Pons (tissue), 1 donor: ENCODE results near the gene TBX2.

Source experiments
- DNase-seq: peaks from one replicate; pipeline ENCODE4 v3.0.0-alpha.2; 2016; ENCODE audit warnings: low spot score

TBX2 gene

GRCh38 chr17:61387511-61388305 lies 11.9 kb upstream of the TBX2 start:
- no peak for DNase-seq

- no peak for DNase-seq
Observed at GRCh38 chr17:61388561-61389356, 10.9 kb upstream of the TBX2 start.

DNA sequence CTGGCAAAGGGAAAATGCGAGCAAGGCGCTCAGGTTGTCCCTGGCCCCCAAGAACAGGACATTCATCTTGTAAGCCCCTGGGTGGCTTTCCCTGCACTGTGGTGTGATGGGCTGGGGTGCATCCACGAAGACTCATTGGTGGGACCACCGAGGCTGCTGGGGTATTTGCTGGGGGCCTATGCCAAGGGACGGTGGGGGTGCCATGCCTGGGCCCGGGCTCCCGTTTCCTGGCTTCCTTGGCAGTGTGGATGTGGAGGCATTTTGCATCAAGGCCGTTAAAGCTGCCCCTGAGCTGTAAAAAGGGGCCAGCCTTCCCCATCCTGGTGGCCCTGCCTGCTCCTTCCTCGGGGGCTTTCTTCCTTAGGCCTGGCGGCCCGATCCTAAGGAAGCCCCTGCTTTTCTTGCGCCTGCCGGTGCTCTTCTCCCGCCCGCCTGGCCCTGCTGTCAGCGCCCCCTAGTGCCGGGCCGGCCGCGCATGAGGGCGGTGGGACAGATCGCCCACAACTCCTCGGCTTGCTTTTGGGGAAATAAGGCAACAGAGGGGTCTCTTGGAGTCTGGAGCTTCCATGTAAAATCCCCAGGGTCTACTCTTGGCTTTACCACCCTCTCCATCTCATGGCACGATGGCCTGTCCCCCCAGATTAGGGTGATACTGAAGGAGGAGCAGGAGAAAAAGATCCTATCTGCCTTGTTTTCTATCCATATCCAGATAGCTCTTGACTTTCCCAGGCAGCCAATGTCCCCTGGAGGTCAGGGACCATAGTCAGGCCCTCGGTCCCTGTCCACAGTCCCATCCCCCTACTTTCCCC lies 9.8 kb upstream of the TBX2 start:
- DNase-seq = no peak

- DNase-seq = no peak
Observed at GRCh38 chr17:61390479-61390791, 9.2 kb upstream of the TBX2 start.

GRCh38 chr17:61391595-61392291 lies 7.9 kb upstream of the TBX2 start:
- DNase-seq = no peak

- no peak for DNase-seq
Observed at GRCh38 chr17:61392679-61393078, 7.0 kb upstream of the TBX2 start.

GRCh38 chr17:61393550-61393903 lies 6.1 kb upstream of the TBX2 start:
- no peak for DNase-seq

DNA sequence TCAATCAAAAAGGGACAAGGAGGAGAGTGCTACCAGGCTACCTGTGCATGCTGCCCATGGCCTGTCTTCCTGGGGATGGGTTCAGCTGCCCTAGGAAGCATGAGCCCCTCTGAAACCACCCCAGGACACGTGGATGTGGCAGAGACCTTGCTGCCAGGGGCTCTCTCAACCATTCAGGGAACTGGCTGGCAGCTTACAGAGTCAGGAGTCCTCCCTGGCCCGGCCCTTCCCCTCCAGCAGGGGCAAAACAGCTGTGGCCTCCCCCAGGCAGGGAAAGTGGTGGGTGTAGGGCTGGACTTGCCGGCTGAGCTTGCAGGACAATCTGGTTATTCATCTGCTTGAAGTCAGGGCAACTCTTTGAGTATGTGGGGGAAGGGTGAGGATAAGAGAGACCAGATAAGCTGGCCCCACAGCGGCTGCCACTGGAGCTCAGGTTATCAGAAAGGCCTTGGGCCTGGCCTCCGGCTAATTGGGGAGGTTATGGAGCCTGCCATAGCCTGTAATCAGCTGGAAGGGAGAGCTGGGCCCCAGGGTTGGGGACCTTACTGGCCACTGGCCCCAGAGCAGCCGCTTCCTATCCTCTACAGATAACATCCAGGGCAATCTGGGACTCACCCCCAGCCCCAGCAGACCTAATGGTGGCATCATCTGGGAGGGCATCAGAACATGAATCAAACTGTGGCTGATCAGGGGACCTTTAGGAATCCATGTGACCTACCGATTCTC lies 5.6 kb upstream of the TBX2 start:
- DNase-seq = peak; percentile 17

DNA sequence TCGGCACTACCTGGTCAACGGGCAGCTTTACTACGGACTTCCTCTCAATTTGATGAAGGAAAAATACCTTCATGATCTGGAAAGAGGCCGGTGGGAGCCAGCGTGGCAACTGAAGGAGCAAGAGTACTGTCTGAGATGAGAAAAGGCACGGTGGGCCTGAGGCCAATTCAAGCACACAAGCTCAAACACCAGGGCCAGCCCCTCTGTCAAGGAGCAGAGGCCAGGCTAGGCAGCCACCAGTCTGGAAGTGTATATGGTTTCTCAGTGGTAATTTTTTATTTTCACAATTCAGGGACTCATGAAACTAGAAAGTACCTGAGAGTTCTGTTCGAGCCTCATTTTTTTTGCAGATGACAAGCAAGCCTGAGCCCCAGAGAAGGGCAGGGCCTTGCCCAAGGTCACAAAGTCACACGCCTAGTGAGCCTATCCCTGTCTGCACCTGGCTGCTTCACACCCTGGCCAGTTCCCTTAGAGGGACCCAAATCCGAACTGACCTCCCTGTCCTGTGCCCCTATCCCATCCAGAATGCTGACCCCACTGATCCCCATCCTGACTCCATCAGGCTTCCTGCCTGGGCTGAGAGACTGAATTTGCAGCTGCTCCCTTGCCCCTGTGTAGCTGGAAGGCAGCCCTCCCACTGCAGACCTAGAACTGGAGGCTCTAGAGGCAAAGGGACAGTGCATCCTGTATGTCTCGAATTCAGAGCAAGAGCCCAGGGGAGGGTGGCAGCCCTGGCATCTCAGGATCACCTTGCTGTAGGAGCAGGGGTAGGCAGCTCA lies 4.8 kb upstream of the TBX2 start:
- DNase-seq = no peak

DNA sequence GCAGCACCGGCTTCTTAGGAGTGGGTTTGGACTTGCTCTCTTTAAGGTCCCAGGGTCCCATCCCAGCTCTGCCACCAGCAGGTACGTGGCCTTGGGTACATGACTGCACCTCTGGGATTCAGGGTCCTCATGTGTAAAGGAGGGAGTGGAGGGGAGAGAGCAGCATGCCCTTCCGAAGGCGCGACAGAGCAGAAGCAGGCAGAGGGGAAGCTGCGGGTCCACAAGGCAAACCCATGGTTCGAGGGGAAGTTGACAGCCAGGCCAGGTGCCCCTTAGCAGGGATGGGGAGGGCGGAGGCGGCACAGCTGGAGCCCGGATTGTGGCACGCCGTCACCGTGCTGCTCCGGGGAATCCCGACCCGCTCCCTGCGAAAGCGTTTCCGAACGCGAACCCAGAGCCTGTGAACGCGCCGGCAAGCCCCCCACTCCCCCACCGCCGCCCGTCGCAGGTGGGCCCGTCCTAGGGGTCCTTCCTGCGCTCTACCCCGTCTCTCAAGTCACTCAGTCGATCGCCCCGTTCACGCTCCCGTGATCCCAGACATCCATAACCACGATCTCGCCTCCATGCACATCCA lies 4.1 kb upstream of the TBX2 start:
- DNase-seq = no peak

DNA sequence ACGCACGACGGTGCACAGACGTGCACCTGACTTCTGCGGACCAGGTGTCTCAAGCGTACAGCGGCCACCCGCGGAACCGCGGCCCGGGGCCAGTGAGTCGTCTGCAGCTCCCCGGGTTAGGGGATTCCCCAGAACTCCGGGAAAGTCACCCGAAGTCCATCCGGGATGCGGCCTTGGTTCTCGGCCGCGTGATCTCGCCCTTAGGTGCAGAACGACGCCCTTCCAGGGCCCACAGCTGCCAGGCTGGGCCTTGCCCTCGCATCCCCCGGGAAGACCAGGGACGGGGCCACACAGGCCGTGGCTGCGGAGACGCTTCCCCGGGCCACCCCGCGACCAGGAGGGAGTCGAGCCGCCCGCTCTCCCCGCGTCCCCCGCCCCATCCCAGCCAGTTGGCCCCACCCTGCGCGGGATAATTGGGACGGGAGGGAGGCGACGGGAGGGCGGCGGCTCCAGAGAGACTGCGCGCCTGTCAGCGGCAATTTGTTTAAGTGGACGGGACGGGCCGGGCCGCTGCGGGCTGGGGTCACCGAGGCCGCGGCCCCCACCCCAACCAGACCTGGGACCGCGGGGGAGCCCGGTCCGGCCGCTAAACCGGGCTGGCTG lies 3.6 kb upstream of the TBX2 start:
- no peak for DNase-seq

- DNase-seq = no peak
Observed at GRCh38 chr17:61396586-61397085, 3.0 kb upstream of the TBX2 start.

DNA sequence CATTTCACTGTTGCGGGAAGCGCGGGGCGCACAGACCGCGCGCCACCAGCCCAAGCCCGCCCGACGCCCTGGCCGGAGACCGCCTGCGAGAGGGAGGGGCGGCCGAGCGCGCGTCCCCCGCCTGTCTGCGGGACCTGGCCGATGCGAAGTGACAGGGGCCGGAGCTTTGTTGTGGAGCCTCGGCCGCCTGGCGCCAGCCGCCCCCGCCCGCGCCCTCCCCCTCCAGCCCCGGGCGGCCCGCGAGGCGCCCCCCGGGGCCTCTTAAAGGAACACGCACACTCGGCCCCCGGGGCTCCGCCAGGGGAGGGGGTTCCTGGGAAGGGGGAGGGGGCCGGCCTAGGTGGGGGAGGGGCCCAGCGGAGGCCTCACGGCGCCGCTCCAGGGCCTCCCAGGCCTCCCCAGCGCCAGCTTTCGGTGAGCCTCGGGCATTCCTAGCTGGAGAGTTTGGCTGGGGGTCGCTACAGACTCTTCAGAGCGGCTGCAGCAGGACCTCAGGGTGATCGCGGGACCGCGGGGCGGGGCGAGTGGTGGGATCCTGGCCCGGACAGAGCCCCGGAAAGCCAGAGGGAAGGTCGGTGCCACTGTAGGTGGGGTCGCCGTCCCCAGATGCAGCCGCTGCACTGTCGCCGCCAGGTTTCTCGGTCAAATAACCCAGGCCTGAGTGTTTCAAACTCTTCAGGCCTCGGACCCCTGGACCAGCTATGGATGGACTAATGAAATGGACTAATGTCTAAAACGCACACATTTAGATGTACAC lies 2.4 kb upstream of the TBX2 start:
- DNase-seq = no peak

- no peak for DNase-seq
Observed at GRCh38 chr17:61398721-61399130, 917 bp upstream of the TBX2 start.

- DNase-seq = no peak
Observed at GRCh38 chr17:61400066-61400716, 548 bp downstream of the TBX2 start.

DNA sequence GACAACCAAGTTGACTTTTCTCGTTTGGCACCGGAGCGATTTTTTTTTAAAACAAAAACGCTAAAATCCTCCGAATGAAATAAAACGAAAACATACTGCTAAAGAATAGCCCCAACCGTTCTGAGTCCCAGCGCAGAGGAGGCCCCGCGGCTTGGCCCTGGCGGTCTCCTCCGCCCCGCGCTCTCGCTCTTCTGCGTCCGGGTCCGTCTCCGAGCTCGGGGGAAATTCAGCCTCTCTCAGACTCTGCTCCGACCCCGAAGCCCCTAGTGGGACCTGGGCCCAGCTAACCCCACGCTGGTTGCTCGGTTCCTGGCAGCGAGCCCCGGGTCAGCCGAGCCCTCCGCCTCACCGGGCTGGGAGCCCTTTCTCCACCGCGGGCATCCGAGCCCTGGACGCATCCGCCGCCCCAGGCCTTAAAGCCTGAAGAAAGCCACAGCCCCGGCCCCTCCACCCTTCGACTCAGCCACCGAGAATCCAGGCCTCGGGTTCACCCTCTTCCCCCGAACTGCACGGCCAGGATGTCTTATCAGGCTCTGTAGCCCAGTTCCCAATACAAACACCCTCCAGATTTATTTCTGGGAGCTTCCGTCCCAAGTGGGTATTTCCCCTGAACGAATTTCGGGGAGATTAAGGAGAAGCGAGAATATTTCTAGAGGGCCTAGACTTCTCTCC lies 1.2 kb downstream of the TBX2 start:
- DNase-seq = no peak

DNA sequence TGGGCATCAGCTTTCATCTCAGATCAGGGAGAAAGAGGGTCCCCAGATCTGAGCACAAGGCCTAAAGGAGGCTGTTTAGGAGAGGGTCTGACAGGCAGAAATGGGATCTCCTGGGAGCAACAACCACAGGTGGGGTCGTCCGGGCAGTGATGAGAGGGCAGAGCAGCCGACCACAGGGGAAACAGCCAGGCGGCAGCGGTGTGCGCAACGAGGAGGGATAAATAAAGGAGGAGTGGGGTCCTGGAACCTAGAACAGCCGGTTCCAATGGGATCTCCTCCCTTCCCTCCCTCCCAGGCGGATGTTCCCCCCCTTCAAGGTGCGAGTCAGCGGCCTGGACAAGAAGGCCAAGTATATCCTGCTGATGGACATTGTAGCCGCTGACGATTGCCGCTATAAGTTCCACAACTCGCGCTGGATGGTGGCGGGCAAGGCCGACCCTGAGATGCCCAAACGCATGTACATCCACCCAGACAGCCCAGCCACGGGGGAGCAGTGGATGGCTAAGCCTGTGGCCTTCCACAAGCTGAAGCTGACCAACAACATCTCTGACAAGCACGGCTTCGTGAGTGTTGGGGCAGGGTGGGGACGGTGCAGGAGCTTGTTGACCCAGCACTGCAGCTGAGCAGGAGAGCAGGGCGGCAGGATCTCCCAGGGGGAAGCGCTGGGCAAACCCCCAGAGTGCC lies 1.9 kb downstream of the TBX2 start:
- DNase-seq = no peak
